Myocyte (in vitro differentiated cells): ENCODE measurements around the gene GLIPR1. TPM values are rescaled to one million over a fixed set of nuclear protein-coding genes. Genes with fewer than 3 reads are reported as not detected.
A peak's percentile ranks its signal among the peaks of the same experiment; 100 is the strongest.
"Not testable (repeated sequence)": the region's sequence is repeated elsewhere in the genome, so short reads cannot be mapped to it uniquely, and the experiment has no call there.

Experiments
- DNase-seq: peaks from one replicate; pipeline ENCODE4 v3.0.0-alpha.2; 2012; ENCODE audit warnings: low read depth
- total RNA-seq: library from RNA; depleted of rRNA; stranded (reverse); fragments of >200 nt; gene quantifications from 2 replicates; pipeline ENCODE4 v1.2.3, GENCODE V29; 2014

The GLIPR1 gene
- total RNA-seq, 1 donor from 2014 or later: 15.9 TPM

DNA sequence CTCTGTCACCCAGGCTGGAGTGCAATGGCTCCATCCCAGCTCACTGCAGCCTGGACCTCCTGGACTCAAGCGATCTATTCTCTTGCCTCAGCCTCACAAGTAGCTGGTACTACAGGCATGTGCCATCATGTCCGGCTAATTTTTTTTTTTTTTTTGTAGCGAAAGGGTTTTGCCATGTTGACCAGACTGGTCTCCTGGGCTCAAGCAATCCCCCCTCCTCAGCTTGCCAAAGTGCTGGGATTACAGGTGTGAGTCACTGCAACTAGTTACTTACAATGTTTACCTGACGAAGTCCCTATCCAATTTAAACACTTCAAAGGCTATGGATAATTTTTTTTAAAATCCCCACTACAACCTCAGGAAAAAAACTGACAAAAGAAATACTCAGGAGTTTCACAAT, 29.1 kb downstream of the GLIPR1 start:
- no peak for DNase-seq

DNA sequence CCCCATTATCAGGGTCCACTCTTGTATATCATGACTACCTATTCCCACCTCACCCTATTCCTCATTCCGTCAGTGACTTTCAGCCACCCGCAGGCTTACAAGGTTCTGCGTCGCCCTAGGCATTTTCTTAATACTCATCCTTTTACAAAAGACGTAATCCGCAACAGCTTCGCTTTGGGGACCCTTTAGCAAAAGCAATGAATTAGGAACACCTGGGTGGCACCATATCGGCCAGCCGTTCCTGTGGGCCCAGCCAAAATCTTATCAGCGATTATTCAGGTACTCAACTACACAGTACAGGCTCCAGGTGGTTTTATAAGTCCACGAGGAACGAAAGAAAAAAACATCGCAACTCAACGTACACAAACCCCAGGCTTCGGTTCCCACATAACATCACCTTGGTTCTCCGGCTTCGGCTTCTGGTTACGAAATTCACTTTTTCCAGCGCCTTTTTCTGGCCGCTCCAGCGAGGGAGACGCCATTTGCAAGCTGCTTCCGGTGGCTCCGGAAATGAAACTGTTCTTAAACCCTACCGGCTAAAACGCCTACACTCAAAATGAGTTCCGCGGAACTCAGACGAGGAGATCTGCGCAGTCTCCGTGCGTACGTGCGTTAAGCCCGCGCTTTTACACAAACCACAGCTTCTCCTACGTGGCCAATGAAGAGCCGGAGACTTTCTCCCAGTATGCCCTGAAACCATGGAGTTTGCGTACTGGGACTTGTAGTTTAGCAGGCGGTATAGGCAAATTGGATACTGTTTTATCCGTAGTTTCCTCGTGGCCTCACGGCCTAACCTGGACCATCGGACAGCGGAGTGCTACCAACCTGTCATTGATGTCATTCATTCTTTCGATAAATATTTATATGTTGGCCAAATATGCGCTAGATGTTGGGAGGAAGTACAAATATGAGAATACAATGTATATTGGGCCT, 30.8 kb downstream of the GLIPR1 start, which contains the start of gene KRR1:
TSS of gene KRR1 (minus strand) at position 494 of the 933 bp plus-strand sequence. CDS start at position 482, 12 bp downstream.
- DNase-seq: peak; percentile 98

DNA sequence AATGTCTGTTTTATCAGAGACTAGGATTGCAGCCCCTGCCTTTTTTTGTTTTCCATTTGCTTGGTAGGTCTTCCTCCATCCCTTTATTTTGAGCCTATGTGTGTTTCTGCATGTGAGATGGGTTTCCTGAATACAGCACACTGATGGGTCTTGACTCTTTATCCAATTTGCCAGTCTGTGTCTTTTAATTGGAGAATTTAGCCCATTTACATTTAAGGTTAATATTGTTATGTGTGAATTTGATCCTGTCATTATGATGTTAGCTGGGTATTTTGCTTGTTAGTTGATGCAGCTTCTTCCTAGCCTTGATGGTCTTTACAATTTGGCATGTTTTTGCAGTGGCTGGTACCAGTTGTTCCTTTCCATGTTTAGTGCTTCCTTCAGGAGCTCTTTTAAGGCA, 40.7 kb downstream of the GLIPR1 start:
- not testable (repeated sequence) for DNase-seq

DNA sequence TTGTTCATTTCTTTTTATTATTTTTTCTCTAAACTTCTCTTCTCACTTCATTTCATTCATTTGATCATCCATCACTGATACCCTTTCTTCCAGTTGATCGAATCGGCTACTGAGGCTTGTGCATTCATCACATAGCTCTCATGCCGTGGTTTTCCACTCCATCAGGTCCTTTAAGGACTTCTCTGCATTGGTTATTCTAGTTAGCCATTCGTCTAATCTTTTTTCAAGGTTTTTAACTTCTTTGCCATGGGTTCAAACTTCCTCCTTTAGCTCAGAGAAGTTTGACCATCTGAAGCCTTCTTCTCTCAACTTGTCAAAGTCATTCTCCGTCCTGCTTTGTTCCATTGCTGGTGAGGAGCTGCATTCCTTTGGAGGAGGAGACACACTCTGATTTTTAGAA, 41.6 kb downstream of the GLIPR1 start:
- not testable (repeated sequence) for DNase-seq

DNA sequence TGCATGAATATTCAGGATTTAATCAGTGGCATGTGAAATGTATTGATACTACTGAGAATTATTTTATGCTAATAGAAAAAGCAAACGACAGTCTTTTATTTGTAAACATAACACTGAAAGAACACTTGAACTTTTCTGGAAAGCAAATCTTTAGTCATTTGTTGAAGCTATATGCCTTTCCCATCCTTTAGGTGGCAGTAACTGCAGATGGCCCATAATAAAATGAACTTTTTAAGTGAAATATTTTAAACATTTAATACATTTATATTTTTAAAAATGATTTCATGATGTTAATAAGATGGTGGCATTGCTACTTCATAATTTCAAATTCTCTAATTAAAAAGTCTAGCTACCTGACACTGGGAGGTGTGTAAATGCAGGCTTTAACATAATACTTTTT, 44.7 kb downstream of the GLIPR1 start:
- DNase-seq: no peak

DNA sequence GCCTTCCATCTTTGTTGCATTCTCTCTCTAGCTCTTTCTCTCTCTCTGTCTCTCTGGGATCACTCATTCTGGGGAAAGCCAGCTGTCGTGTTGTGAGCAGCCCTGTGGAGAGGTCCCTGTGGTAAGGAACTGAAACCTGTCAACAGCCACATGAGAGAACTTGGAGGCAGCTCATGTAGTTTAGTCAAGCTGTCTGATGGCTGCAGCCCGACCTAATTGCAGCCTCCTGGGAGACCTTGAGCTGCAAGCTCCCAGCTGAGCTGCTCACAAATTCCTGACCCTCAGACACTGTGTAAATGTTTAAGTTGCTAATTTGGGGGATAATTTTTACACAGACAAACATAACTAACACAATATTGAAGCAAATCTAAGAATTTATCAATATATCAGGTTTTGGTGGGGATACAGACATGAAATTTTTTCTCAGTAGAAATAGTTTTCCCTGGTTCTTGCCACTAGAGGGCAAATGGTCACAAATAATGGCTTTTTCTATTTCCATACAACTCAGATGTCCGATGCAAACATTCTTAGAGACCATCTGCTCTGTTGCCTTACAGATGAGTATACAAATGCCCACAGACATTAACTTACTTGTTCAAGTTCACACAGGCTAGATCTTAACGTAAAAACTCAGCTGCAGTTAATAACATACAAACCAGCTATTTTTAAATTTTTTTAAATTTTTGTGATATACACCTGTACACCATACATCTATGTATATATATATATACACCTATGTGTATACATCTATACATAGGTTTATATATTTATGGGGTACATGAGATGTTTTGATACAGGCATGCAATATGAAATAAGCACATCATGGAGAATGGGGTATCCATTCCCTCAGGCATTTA, 46.3 kb downstream of the GLIPR1 start:
- DNase-seq: peak; percentile 96

DNA sequence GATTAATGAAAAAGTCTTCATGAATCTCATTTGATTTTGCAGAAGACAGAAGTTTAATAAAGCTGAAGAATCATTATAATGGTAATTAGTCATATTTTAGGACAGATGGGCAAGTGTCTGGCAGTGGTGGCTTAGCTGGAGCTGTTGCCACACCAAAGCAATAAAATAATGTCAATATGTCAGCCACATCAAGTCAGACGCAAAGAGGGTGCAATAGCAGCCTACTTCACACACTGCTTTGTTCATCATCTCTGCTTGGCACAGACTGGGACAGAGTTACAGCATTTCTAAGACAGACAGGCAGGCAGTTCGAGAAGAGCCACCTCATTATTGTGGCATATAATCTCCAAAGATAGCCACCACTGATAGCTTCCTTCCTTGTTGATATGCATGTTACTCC, 47.7 kb downstream of the GLIPR1 start:
- no peak for DNase-seq

DNA sequence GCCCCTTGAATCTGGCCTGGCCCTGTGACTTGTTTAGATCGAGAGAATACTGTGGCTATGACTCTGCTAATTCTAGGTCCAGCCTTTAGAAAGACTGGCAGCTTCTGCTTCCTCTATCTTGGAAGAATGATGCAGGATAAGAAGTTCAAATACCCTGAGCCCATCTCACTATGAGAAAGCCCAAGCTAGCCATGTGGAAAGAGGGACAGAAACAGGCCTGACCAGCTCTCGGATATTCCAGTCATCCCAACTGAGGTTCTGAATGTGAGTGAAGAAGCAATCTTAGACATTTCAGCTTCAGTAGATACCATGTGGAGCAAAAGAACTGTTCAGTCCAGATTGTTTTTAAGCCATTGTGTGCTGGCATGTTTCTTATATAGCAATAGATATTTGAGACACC, 48.1 kb downstream of the GLIPR1 start:
- no peak for DNase-seq

DNA sequence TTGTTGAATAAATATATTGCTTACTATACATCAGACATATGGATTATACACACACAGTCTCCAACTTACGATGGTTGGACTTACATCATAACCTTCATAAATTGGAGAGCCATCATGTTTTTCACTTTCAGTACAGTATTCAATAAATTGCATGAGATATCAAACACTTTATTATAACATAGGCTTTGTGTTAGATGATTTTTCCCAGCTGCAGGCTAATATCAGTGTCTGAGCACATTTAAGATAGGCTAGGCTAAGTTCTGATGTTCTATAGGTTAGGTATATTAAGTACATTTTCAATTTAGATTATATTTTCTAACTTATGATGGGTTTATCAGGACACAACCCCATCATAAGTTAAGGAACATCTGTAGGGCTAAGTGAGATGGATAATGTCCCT, 48.8 kb downstream of the GLIPR1 start:
- DNase-seq: no peak

DNA sequence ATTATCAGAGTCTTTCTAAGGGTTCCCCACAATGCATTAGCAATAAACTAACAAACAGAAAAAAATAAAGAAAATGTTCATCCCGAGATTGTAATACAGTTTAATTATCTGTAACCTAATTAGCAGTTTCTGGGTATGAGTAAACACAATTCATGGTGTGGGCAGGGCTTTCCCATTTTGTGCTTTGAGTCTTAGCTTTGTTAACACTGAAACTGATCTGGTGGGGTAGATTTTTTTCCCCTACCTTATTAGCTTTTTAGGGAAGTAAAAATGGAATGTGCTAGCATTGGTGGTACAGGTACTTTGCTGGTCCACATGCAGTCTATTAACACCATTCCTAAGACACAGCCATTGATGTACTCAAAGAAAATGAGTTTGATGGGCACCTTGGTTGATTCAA, 49.3 kb downstream of the GLIPR1 start:
- no peak for DNase-seq

DNA sequence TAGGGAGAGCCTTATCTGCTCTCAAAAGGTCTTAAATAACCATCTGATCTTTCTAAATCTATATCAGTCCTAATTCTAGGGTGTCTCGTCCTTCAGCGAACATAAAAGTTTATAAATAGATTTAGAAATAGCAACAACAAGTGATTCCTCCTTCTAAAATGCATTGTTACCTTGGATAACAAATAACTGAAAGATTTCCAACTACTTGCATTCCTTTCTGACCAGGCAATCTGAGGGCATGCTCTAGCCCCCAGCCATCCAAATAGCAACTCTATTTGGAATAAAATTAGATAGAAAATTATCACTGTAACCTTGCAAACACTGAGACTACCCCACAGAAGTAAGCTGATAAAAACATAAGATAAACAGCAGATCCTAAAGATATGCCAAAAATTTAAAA, 52.7 kb downstream of the GLIPR1 start:
- no peak for DNase-seq

DNA sequence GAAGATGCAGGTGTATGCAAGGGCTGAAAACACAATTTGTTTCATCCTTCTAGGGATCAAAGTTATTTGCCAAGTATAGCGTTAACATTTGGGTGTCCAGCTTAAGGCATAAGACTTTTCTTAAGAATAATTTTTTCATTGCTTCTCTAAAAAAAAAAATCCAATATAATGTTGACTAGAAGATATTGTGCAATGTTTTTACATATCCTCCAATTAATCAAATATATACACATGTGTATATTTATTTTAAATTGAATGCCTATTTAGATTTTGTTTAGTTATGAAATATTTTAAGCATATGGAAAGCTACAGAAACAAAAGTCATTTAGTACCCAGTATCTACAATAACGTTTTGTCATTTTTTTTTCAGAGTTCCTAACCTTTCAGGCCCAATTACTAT, 59.3 kb downstream of the GLIPR1 start:
- DNase-seq: no peak

DNA sequence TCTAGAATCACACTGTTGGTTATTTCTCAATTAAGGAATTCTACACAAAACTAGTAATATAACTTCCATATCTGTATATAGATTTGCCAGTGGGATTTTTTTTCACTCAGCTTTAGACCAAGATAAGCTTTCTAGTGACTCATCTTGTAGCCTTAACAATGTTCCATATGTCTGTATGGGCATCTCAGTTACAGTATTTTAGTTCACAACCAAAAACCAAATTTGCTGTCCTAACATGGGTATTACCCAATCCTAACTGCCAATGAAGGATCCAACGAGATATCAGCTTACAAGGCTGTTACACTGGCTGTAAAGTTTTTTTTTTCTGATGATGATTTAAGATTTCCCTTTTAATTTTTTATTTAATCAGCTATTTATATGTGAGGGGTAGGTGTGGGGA, 62.4 kb downstream of the GLIPR1 start:
- no peak for DNase-seq

DNA sequence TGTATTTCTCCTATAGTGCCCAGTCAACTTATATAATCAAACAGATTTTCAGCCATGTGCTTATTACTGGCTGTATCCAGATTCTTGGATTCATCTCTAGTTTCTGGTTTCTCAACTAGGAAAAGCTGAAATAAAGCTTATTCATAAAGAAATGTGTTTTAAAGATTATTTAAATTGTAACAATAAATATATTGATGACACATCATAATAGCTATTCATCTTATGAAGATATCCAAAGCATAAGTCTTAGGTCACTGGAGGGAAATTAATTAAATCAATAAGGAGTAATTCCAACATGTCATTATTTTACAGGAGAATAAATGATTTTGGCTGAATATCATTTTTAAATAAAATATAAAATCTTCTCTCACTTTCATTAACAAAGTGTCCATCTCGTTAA, 63.0 kb downstream of the GLIPR1 start:
- DNase-seq: no peak

DNA sequence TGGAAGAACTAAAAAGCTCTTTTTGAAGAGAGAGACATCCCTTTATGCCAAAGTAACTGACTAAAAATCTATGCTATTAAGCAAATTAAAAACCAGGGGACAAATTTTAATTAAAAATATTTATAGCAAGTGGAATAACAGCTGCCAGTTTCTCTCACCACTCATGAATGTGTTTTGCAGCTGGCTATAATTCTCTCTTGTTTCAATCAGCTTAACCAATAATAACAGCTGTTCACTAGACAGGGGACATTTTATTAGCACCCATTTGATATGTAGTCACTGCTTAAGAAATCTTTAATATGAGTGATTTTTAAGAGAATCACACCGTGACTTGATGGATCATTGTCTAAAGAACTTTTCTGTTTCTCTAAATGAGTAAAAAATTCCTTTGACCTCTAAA, 65.1 kb downstream of the GLIPR1 start:
- DNase-seq: peak; percentile 79

DNA sequence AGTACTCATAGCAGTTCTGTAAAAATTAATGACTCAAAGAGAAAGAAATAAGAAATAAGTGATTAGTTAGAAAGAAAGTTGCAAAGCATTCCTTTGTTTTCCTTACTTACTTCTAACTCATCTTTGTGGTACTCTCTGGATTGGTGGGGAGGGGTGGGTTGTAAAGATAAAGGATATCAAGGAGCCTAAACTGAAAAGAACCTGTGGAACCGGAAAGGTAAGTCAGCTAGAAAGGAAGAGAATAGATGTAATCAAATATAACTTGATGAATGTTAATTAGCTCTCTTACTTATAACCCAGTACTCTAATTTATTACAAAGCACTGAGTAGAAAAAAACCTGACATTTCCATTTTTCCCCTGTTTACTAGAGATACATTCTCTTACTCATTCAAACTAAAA, 68.3 kb downstream of the GLIPR1 start:
- no peak for DNase-seq

DNA sequence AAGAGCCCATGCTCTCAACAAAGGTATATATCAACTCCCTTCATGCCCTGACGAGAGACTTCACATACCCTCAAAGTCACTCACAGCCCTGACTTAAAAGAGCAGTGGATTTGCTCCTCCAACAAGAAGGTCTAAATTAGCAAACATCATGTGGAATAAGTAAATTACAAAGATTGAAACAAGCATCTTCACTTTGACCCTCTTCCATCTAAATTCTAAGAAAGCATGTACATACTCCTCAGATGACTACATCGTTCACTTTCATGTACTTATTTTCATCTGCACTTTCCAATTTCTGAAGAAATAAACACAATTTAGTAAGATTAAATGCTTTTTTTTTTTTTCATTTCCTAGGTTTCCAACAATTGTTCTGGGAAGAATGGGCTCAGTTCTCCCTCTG, 69.4 kb downstream of the GLIPR1 start:
- DNase-seq: no peak

DNA sequence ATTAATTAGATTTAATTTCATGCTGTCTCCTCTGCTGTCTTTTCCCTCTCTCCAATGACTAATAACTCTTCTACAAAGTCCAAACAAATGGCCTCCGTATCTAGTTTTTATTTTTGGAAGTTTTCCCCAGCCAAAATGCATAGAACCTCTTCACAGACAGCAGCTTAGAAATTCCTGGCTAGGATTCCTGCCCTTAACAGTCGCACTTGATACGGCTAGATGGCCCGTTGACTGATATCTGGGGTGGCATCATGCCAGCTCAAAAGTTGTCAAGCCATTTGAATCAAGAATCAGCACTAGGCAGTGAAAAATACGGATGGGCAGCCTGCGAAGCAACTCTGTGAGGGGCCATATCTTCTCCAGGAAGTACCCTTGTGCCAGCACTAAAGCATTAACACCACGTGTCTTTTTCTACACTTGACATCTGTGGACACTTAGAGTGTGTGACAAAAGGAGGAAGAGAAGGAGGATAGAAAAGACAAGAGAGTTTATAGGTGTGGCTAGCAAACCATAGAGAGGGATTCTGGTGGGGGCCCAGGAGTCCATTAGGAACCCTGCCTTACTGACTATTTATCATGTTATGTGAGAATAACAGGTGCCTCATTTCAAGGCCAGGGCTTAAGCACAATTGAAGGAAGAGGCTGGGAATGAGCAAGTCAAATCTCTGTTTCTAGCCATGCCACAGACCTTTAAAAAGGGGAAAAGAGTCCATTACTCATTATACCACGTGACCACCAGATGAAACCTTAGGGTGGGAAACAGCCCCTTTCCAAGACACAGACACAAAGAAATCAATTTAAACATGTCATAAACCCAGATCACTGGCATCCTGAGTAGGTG, 70.1 kb downstream of the GLIPR1 start:
- DNase-seq: peak; percentile 73

DNA sequence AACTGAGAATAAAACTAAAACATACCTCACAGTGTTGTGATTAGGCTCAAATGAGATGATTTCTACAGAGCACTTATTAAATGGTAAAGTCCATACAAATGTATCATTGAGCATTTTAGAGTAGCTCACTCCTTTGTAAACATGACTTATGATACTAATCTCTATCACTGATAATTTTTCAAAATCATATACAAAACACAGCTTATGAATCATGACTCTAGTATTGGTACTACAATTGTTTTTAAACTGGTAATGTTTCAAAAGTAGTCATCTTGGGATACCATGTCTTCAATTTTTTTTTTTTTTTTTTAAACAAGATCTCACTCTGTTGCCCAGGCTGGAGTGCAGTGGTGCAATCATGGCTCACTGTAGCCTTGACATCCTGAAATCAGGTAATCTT, 70.9 kb downstream of the GLIPR1 start:
- no peak for DNase-seq

DNA sequence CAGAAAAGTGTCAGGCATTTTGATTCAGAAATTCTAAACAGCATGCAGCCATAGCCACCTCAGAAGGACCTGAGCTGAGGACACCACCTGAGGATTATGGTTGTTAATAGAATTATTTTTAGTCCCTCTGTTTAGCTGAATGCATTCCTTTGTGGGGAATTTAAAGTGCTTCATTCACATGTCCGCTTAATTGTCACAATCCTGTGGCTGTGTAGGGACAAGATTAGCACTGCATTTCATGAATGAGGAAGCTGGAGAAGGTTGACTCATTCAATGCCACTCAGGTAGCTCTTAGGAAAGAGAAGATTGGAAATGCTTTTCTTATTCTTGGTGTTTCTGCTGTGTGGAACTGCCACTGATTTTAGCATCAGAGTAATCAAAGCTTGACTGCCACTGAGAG, 72.8 kb downstream of the GLIPR1 start:
- peak; percentile 86 for DNase-seq
